Right lobe of liver (tissue), 6 donors: ENCODE data around the gene ADNP2. TPM values are rescaled to one million over a fixed set of nuclear protein-coding genes. Genes with fewer than 3 reads are reported as not detected.
A peak's percentile ranks its signal among the peaks of the same experiment; 100 is the strongest.

Experiments
- ATAC-seq, 4 donors: fragments of 200-7000 bp; cut with Tn5 transposase; one replicate each; pipeline ENCODE4 v1.9.1; 2020; ENCODE audit warnings: mild to moderate bottlenecking in 4 of 4, moderate library complexity in 4 of 4
- DNase-seq, 3 donors: peaks; one replicate each; pipeline ENCODE4 v3.0.0-alpha.2; 2020
- H3K27ac ChIP-seq, 3 donors: fragments of 200-600 bp; one replicate each; pipeline ENCODE4 v1.8.0; 2022
- H3K27me3 ChIP-seq, 2 donors: fragments of 200-600 bp; one replicate each; pipeline ENCODE4 v1.8.0; 2022
- H3K36me3 ChIP-seq, 4 donors: fragments of 200-600 bp; sonication (generic) in 1 of 4; one replicate each; pipeline versions ENCODE4 v1.5.1 to v1.8.0; 2017 to 2022; ENCODE audit warnings: control low read depth in 1 of 4
- H3K4me1 ChIP-seq, 4 donors: fragments of 200-600 bp; sonication (generic) in 1 of 4; one replicate each; pipeline versions ENCODE4 v1.5.1 to v1.8.0; 2017 to 2022; ENCODE audit warnings: control low read depth in 1 of 4
- H3K4me3 ChIP-seq, 3 donors: fragments of 200-600 bp; one replicate each; pipeline ENCODE4 v1.8.0; 2022
- H3K9me3 ChIP-seq, 4 donors: fragments of 200-600 bp; sonication (generic) in 1 of 4; one replicate each; pipeline versions ENCODE4 v1.5.1 to v1.8.0; 2017 to 2022; ENCODE audit warnings: control low read depth in 1 of 4
- CTCF ChIP-seq, 4 donors: fragments of 200-600 bp in 3 of 4; fragments of 450-650 bp in 1 of 4; IDR thresholded peaks; one replicate each; pipeline versions ENCODE4 v1.5.1 to v1.8.0; 2016 to 2022; ENCODE audit warnings: antibody characterized with exemption in 4 of 4, mild to moderate bottlenecking in 2 of 4
- POLR2A ChIP-seq: fragments of 450-650 bp; IDR thresholded peaks from one replicate; pipeline ENCODE4 v1.6.1; 2017; ENCODE audit warnings: antibody characterized with exemption, mild to moderate bottlenecking
- WGBS: methylation state at CpG from one replicate; pipeline ENCODE4 v1.1.6; 2018; ENCODE audit warnings: low coverage, low lambda C conversion rate; ENCODE audit not compliant: insufficient coverage; ENCODE audit errors: missing lambda C conversion rate; 5-methylcytosine and 5-hydroxymethylcytosine counted together
- intact Hi-C, 2 donors: fragments of 100-400 bp; cut with DNase I; formaldehyde crosslinking; loops; one replicate each; pipeline versions ENCODE4 v1.11.2 to v1.14.1; 2022
- total RNA-seq, 6 experiments: library from RNA; depleted of rRNA in 2 of 6; stranded (reverse); fragments of >200 nt in 2 of 6; fragmentation: NEBNext Ultra II Directional in 3 of 6; extraction: Animal tissue kit (Norgen Biotek cat#: 25700) in 3 of 6; gene quantifications; one replicate each; pipeline versions ENCODE4 v1.1.0 to v1.2.4, GENCODE V29; 2016 to 2023
- donor health status: DM: no; HTN: yes; CAD: no.
- donor health status: DM: no; HTN: no; CAD: no.
- donor health status: DM: no; HTN: no; CAD: no.
- donor health status: DM: no; HTN: yes; CAD: no.
- donor health status: DM: no; HTN: yes; CAD: no.

ADNP2 gene
- total RNA-seq, 6 experiments from 2014 or later, result 4.4 to 9.9 (median 7.7) TPM

- no peak for DNase-seq
- 20% methylated on average over 1 of the region's 1 CpG for WGBS
- no peaks in the 10 kb centered on the region for H3K9me3 ChIP-seq
- ATAC-seq, result peak; percentile 56 to 90 (median 66)
- H3K4me1 ChIP-seq, result peaks cover 0 to 3% (median 0%) of the 10 kb centered on the region in 4 donors
- no peaks in the 10 kb centered on the region for H3K27me3 ChIP-seq
- H3K36me3 ChIP-seq, result peaks cover 0 to 1% (median 0%) of the 10 kb centered on the region in 4 donors
- H3K4me3 ChIP-seq, result no peak overlapping the region
- intact Hi-C loops, result no loop called here
- H3K27ac ChIP-seq, result no peak overlapping the region
- no peak for TF ChIP-seq POLR2A
- TF ChIP-seq CTCF (IDR thresholded peaks at IDR 0.05), result no peak
These were observed 18.6 kb downstream of the ADNP2 start for GRCh38 chr18:80127635-80128034.

- no peak overlapping the region for H3K27ac ChIP-seq
- TF ChIP-seq CTCF (IDR thresholded peaks at IDR 0.05) (no peak), POLR2A (no peak)
- H3K4me3 ChIP-seq, result no peak overlapping the region
- DNase-seq, result no peak
- H3K36me3 ChIP-seq, result peaks cover 0 to 7% (median 0%) of the 10 kb centered on the region in 4 donors
- no peaks in the 10 kb centered on the region for H3K27me3 ChIP-seq
- WGBS, result 96% methylated on average over 7 of the region's 7 CpGs
- no peak for ATAC-seq
- H3K9me3 ChIP-seq, result no peaks in the 10 kb centered on the region
- peaks cover 0 to 3% (median 0%) of the 10 kb centered on the region in 4 donors for H3K4me1 ChIP-seq
- intact Hi-C loops, result no loop called here
These were observed 20.8 kb downstream of the ADNP2 start for GRCh38 chr18:80129672-80130367.

- Histone ChIP-seq H3K4me3 (no peak overlapping the region), H3K36me3 (peaks cover 0 to 14% (median under 1%) of the 10 kb centered on the region in 4 donors), H3K4me1 (peaks cover 0 to 3% (median 0%) of the 10 kb centered on the region in 4 donors), H3K27ac (no peak overlapping the region), H3K9me3 (no peaks in the 10 kb centered on the region), H3K27me3 (no peaks in the 10 kb centered on the region)
- WGBS, result 96% methylated on average over 5 of the region's 5 CpGs
- ATAC-seq (no peak), DNase-seq (no peak)
- no peak for TF ChIP-seq POLR2A
- no peak for TF ChIP-seq CTCF (IDR thresholded peaks at IDR 0.05)
- intact Hi-C loops, result no loop called here
These were observed 21.5 kb downstream of the ADNP2 start for GRCh38 chr18:80130555-80130954.

- 78% methylated on average over 2 of the region's 3 CpGs for WGBS
- no peak for DNase-seq
- H3K36me3 ChIP-seq, result peaks cover 0 to 31% (median 9%) of the 10 kb centered on the region in 4 donors
These were observed 23.2 kb downstream of the ADNP2 start for GRCh38 chr18:80132180-80132812.

More at GRCh38 chr18:80132180-80132812, 23.2 kb downstream of the ADNP2 start:
- Histone ChIP-seq H3K27ac (no peak overlapping the region), H3K4me3 (no peak overlapping the region), H3K4me1 (peaks cover 0 to 3% (median 0%) of the 10 kb centered on the region in 4 donors), H3K27me3 (no peaks in the 10 kb centered on the region), H3K9me3 (no peaks in the 10 kb centered on the region)
- no peak for ATAC-seq
- no peak for TF ChIP-seq POLR2A
- TF ChIP-seq CTCF (IDR thresholded peaks at IDR 0.05), result no peak
- intact Hi-C loops, result no loop called here
